CD14-positive monocyte (primary cell): ENCODE data around the gene DNAJC7. TPM values are rescaled to one million over a fixed set of nuclear protein-coding genes. Genes with fewer than 3 reads are reported as not detected.

Source experiments
- DNase-seq, 3 donors: peaks; one replicate each; pipeline ENCODE4 v3.0.0-alpha.2; 2011 to 2022
- H2AFZ ChIP-seq: 2 replicates; pipeline ENCODE4 v1.6.0; 2012; ENCODE audit warnings: mild to moderate bottlenecking, low read depth, low read length, inconsistent platforms; ENCODE audit not compliant: insufficient read depth, poor library complexity, severe bottlenecking
- H3K27ac ChIP-seq, 2 donors: 1 replicate in 1 of 2; 2 replicates in 1 of 2; pipeline ENCODE4 v1.5.1; 2012 to 2013; ENCODE audit warnings: low read length in 2 of 2, control low read depth in 1 of 2, inconsistent platforms in 1 of 2, low read depth in 1 of 2, mild to moderate bottlenecking in 1 of 2
- H3K27me3 ChIP-seq, 2 donors: one replicate each; pipeline versions ENCODE4 v1.6.0 to v1.6.1; 2011 to 2013; ENCODE audit warnings: low read length in 2 of 2; ENCODE audit not compliant: control insufficient read depth in 2 of 2, insufficient read depth in 2 of 2
- H3K36me3 ChIP-seq, 2 donors: replicated peaks in 1 of 2; 1 replicate in 1 of 2; 2 replicates in 1 of 2; pipeline versions ENCODE4 v1.5.1 to v1.6.1; 2012 to 2013; ENCODE audit warnings: low read length in 2 of 2, control low read depth in 1 of 2, inconsistent platforms in 1 of 2, mild to moderate bottlenecking in 1 of 2; ENCODE audit not compliant: insufficient read depth in 2 of 2, control insufficient read depth in 1 of 2
- H3K4me1 ChIP-seq, 2 donors: 1 replicate in 1 of 2; 2 replicates in 1 of 2; pipeline versions ENCODE4 v1.5.1 to v1.6.1; 2012 to 2013; ENCODE audit warnings: low read length in 2 of 2, control low read depth in 1 of 2, inconsistent platforms in 1 of 2, mild to moderate bottlenecking in 1 of 2, moderate library complexity in 1 of 2; ENCODE audit not compliant: insufficient read depth in 2 of 2, control insufficient read depth in 1 of 2
- H3K4me2 ChIP-seq: replicated peaks from 2 replicates; pipeline ENCODE3; 2012; ENCODE audit warnings: low read length, moderate library complexity, mild to moderate bottlenecking; ENCODE audit not compliant: poor library complexity, severe bottlenecking; ENCODE audit errors: extremely low read depth
- H3K4me3 ChIP-seq, 3 experiments: fragments of 200-600 bp in 1 of 3; sonication (generic) in 1 of 3; replicated peaks in 1 of 3; 1 replicate in 2 of 3; 2 replicates in 1 of 3; pipeline ENCODE4 v1.5.1; 2011 to 2013; ENCODE audit warnings: low read length in 3 of 3, mild to moderate bottlenecking in 3 of 3, control low read depth in 2 of 3, low read depth in 2 of 3, inconsistent platforms in 1 of 3, moderate library complexity in 1 of 3
- H3K79me2 ChIP-seq: 2 replicates; pipeline ENCODE4 v1.6.0; 2012; ENCODE audit warnings: mild to moderate bottlenecking, control low read depth, inconsistent platforms, low read length, moderate library complexity; ENCODE audit not compliant: insufficient read depth
- H3K9ac ChIP-seq: 2 replicates; pipeline ENCODE4 v1.6.0; 2017; ENCODE audit warnings: low read length, mild to moderate bottlenecking; ENCODE audit not compliant: insufficient read depth, poor library complexity, severe bottlenecking
- H3K9me3 ChIP-seq, 2 donors: replicated peaks in 1 of 2; 1 replicate in 1 of 2; 2 replicates in 1 of 2; pipeline versions ENCODE4 v1.5.1 to v1.6.1; 2012 to 2013; ENCODE audit warnings: low read length in 2 of 2, control low read depth in 1 of 2; ENCODE audit not compliant: control insufficient read depth in 1 of 2, insufficient read depth in 1 of 2
- H4K20me1 ChIP-seq: 2 replicates; pipeline ENCODE4 v1.6.0; 2012; ENCODE audit warnings: mild to moderate bottlenecking, low read length, control low read depth, moderate library complexity; ENCODE audit not compliant: insufficient read depth
- H3K27ac Mint-ChIP-seq, 7 donors: one replicate each; pipeline ENCODE4 v1.8.0; 2020; ENCODE audit warnings: mild to moderate bottlenecking in 7 of 7, mixed read lengths in 7 of 7, moderate library complexity in 6 of 7, inconsistent platforms in 2 of 7
- H3K27me3 Mint-ChIP-seq, 3 donors: one replicate each; pipeline ENCODE4 v1.8.0; 2021 to 2022; ENCODE audit warnings: low read depth in 3 of 3, mild to moderate bottlenecking in 3 of 3, mixed read lengths in 3 of 3, moderate library complexity in 3 of 3, inconsistent platforms in 1 of 3
- H3K36me3 Mint-ChIP-seq, 2 donors: one replicate each; pipeline ENCODE4 v1.8.0; 2020; ENCODE audit warnings: mixed read lengths in 2 of 2, inconsistent platforms in 1 of 2, mild to moderate bottlenecking in 1 of 2
- H3K4me1 Mint-ChIP-seq: one replicate; pipeline ENCODE4 v1.8.0; 2020; ENCODE audit warnings: mild to moderate bottlenecking, mixed read lengths
- H3K4me3 Mint-ChIP-seq, 2 donors: one replicate each; pipeline ENCODE4 v1.8.0; 2020; ENCODE audit warnings: mild to moderate bottlenecking in 2 of 2, mixed read lengths in 2 of 2, moderate library complexity in 1 of 2
- H3K9me3 Mint-ChIP-seq, 7 donors: one replicate each; pipeline ENCODE4 v1.8.0; 2020 to 2022; ENCODE audit warnings: mixed read lengths in 7 of 7, mild to moderate bottlenecking in 6 of 7, moderate library complexity in 6 of 7, inconsistent platforms in 2 of 7
- CTCF ChIP-seq: fragments of 200-600 bp; IDR thresholded peaks from one replicate; pipeline ENCODE4 v1.8.0; 2022; ENCODE audit warnings: antibody characterized with exemption, mild to moderate bottlenecking
- WGBS: methylation state at CpG from one replicate; pipeline ENCODE4 v1.1.5; 2013; ENCODE audit warnings: missing lambda C conversion rate; ENCODE audit not compliant: insufficient coverage; 5-methylcytosine and 5-hydroxymethylcytosine counted together
- intact Hi-C, 2 donors: fragments of 100-400 bp; cut with micrococcal nuclease; formaldehyde crosslinking; loops; one replicate each; pipeline versions ENCODE4 v1.15.0 to v1.15.1; 2023
- polyA plus RNA-seq, 3 donors: library from polyadenylated mRNA; depleted of rRNA in 1 of 3; unstranded in 2 of 3; stranded (reverse) in 1 of 3; fragments of 300-500 nt in 2 of 3; fragments of >200 nt in 1 of 3; fragmentation: Illumina TruSeq in 2 of 3; gene quantifications; 1 replicate in 2 of 3; 2 replicates in 1 of 3; pipeline ENCODE4 v1.2.3, GENCODE V29; 2012 to 2021

DNAJC7 gene
- polyA plus RNA-seq, 3 donors = 29.1 to 79.7 (median 59.6) TPM

DNA sequence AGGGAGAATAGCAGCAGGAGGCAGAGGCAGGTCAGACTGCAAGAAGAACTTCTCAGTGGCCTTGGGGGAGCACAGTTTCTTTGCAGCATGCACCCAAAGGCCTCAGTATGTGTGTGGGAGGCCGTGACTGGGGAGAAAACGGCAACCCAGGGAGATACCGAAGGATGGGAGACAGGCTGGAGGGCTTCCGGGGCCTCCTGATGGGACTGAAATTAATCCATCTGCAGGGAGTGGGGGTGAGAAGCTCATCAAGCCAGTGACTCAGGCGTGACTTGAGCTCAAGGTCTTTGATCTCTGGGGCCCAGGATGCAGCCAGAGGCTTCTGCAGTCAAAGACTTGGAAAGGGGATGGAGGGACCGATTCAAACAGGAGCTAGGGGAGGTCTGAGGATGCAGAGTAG lies 38.3 kb upstream of the DNAJC7 start:
- Mint-ChIP-seq H3K36me3 (no peaks in the 10 kb centered on the region), H3K4me1 (peaks cover 14% of the 10 kb centered on the region), H3K27me3 (peaks cover 18 to 35% (median 26%) of the 10 kb centered on the region in 3 donors), H3K27ac (no peak overlapping the region), H3K4me3 (no peak overlapping the region), H3K9me3 (peaks cover 0 to 7% (median 0%) of the 10 kb centered on the region in 7 donors)
- Histone ChIP-seq H3K79me2 (no peaks in the 10 kb centered on the region), H3K27ac (no peak overlapping the region), H3K36me3 (no peaks in the 10 kb centered on the region), H4K20me1 (no peaks in the 10 kb centered on the region), H3K4me2 (no peak overlapping the region), H3K27me3 (peaks cover 0 to 7% of the 10 kb centered on the region in 2 donors), H3K4me3 (no peak overlapping the region), H3K9ac (no peak overlapping the region), H2AFZ (no peak overlapping the region), H3K4me1 (peaks cover 5 to 6% of the 10 kb centered on the region in 2 donors), H3K9me3 (no peaks in the 10 kb centered on the region)
- no peak for DNase-seq
- TF ChIP-seq CTCF = no peak
- WGBS = 86% methylated on average over 5 of the region's 6 CpGs
- intact Hi-C loops = no loop called here

DNA sequence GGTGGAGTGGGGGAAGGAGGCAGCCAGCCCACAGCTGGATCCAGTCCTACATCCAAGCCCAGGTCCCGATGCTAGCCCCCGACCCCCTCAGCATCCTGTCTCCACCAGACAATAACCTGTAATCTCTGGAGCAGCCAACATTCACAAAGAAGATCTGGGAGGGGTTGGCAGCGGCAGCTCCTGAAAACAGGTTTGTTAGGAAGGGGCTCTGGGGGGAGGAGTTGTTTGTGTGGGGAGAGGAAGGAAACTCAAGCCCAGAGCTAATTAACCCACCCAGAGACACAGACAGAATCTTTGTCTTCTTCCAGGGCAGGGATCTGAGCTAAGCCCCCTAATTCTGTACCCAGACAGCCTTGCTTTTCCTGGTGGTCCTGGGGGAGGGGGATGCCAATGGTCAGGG lies 37.8 kb upstream of the DNAJC7 start:
- H3K4me2 ChIP-seq = no peak overlapping the region
- WGBS = no CpG with 5 or more reads among the region's 3 CpGs
- Mint-ChIP-seq H3K27me3 (peaks cover 18 to 35% (median 26%) of the 10 kb centered on the region in 3 donors), H3K9me3 (peaks cover 0 to 7% (median 0%) of the 10 kb centered on the region in 7 donors), H3K27ac (peak overlapping the region in 1 of 7 donors; percentile 28), H3K36me3 (no peaks in the 10 kb centered on the region), H3K4me1 (peaks cover 11% of the 10 kb centered on the region), H3K4me3 (no peak overlapping the region)
- DNase-seq = no peak
- H4K20me1 ChIP-seq = no peaks in the 10 kb centered on the region
- no peak overlapping the region for H3K4me3 ChIP-seq
- H3K9me3 ChIP-seq = no peaks in the 10 kb centered on the region
- H3K9ac ChIP-seq = peak overlapping the region; percentile 4
- H3K27ac ChIP-seq = no peak overlapping the region
- no peaks in the 10 kb centered on the region for H3K36me3 ChIP-seq
- no peaks in the 10 kb centered on the region for H3K79me2 ChIP-seq
- H3K4me1 ChIP-seq = peaks cover 6 to 9% of the 10 kb centered on the region in 2 donors
- no peak overlapping the region for H2AFZ ChIP-seq
- intact Hi-C loops = no loop called here
- TF ChIP-seq CTCF = no peak
- H3K27me3 ChIP-seq = peaks cover 0 to 7% of the 10 kb centered on the region in 2 donors
